ENCODE results near the gene GIPR. TPM values are rescaled to one million over a fixed set of nuclear protein-coding genes. Genes with fewer than 3 reads are reported as not detected.
A peak's percentile ranks its signal among the peaks of the same experiment; 100 is the strongest.
"Not testable (repeated sequence)": the region's sequence is repeated elsewhere in the genome, so short reads cannot be mapped to it uniquely, and the experiment has no call there.

GIPR gene
- total RNA-seq, 1 donor from 2014 or later: 1.3 TPM

DNA sequence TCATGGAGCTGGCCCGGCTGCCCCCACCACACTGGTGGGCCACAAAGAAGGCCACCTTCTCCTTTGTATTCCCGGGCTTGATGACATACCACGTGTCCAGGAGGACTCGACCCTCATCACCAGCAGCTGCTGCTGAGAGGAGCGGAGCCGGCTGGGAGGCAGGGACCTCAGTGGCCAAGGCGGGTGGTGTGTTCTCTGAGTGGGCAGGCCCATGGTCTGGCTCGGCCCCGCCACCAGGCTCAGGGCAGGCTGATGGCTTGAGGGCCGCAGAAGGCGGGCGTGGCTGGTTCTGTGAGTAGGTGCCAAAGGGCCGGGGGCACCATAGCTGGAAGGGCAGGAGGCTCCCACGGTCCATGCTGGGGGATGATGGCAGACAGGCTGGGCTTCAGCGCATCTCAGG, 45.1 kb downstream of the GIPR start:
- Mint-ChIP-seq H3K4me1 (ENCODE audit: low read depth) (peaks cover 33% of the 10 kb centered on the region), H3K27ac (ENCODE audit: unreplicated experiment) (no peak overlapping the region), H3K9me3 (ENCODE audit: low read depth) (no peaks in the 10 kb centered on the region), H3K27me3 (ENCODE audit: low read depth) (no peaks in the 10 kb centered on the region), H3K36me3 (ENCODE audit: low read depth) (peaks cover 7% of the 10 kb centered on the region), H3K4me3 (ENCODE audit: unreplicated experiment) (no peak overlapping the region)
- no peak for TF ChIP-seq CTCF (IDR thresholded peaks at IDR 0.05)
- no peak for DNase-seq (ENCODE audit: low spot score)

- no peak for TF ChIP-seq CTCF (IDR thresholded peaks at IDR 0.05)
- Mint-ChIP-seq H3K4me3 (ENCODE audit: unreplicated experiment) (no peak overlapping the region), H3K27me3 (ENCODE audit: low read depth) (no peaks in the 10 kb centered on the region), H3K4me1 (ENCODE audit: low read depth) (peaks cover 39% of the 10 kb centered on the region), H3K36me3 (ENCODE audit: low read depth) (peaks cover 7% of the 10 kb centered on the region), H3K9me3 (ENCODE audit: low read depth) (no peaks in the 10 kb centered on the region), H3K27ac (ENCODE audit: unreplicated experiment) (no peak overlapping the region)
- DNase-seq (ENCODE audit: low spot score): no peak
Observed at GRCh38 chr19:45715139-45715538, 47.1 kb downstream of the GIPR start.

GRCh38 chr19:45716359-45717130, 48.5 kb downstream of the GIPR start:
- Mint-ChIP-seq H3K27ac (ENCODE audit: unreplicated experiment) (peak overlapping the region; percentile 97), H3K4me3 (ENCODE audit: unreplicated experiment) (peak overlapping the region; percentile 99), H3K4me1 (ENCODE audit: low read depth) (peaks cover 35% of the 10 kb centered on the region), H3K27me3 (ENCODE audit: low read depth) (no peaks in the 10 kb centered on the region), H3K36me3 (ENCODE audit: low read depth) (peaks cover 4% of the 10 kb centered on the region), H3K9me3 (ENCODE audit: low read depth) (no peaks in the 10 kb centered on the region)
- no peak for TF ChIP-seq CTCF (IDR thresholded peaks at IDR 0.05)
- no peak for DNase-seq (ENCODE audit: low spot score)

GRCh38 chr19:45717131-45717982, 49.3 kb downstream of the GIPR start:
- Mint-ChIP-seq H3K27ac (ENCODE audit: unreplicated experiment) (peak overlapping the region; percentile 97), H3K4me3 (ENCODE audit: unreplicated experiment) (peak overlapping the region; percentile 99), H3K9me3 (ENCODE audit: low read depth) (no peaks in the 10 kb centered on the region), H3K4me1 (ENCODE audit: low read depth) (peaks cover 41% of the 10 kb centered on the region), H3K27me3 (ENCODE audit: low read depth) (no peaks in the 10 kb centered on the region), H3K36me3 (ENCODE audit: low read depth) (peaks cover 2% of the 10 kb centered on the region)
- peak; percentile 54 for TF ChIP-seq CTCF (IDR thresholded peaks at IDR 0.05)
- DNase-seq (ENCODE audit: low spot score): peak; percentile 99

DNA sequence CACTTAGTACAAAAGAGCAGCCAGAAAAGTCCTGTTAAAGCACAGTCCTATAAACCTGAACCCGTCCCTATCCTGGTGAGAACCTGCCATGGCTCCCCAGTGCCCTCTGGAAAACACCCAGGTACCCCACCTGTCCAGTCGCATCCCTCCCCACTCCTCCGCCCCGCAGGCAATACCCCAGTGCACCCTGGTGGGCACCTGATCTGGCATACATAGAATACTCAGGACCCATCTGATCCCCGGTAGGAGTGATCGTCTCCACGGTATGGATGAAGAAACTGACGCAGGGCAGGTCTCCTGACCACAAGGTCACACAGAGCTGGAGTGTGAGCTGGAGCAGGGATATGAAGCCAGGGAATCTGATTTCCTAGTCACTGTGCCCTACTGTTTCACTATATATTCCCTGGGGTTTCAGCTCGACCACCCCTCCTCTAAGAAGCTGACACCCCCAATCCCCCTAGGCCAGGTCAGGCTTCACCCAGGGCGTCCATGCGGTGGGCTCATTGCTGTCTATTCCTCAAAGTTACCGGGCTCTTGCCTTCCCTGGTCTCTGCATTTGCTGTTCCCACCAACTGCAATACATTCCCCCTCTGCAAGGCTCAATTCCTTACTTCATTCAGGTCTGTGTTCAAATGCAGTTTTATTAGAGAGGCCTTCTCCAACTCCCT, 50.1 kb downstream of the GIPR start:
- H3K4me1 Mint-ChIP-seq (ENCODE audit: low read depth): peaks cover 42% of the 10 kb centered on the region
- no peaks in the 10 kb centered on the region for H3K27me3 Mint-ChIP-seq (ENCODE audit: low read depth)
- no peaks in the 10 kb centered on the region for H3K9me3 Mint-ChIP-seq (ENCODE audit: low read depth)
- no peak for TF ChIP-seq CTCF (IDR thresholded peaks at IDR 0.05)
- DNase-seq (ENCODE audit: low spot score): no peak
- H3K4me3 Mint-ChIP-seq (ENCODE audit: unreplicated experiment): peak overlapping the region; percentile 99
- peaks cover 2% of the 10 kb centered on the region for H3K36me3 Mint-ChIP-seq (ENCODE audit: low read depth)
- peak overlapping the region; percentile 97 for H3K27ac Mint-ChIP-seq (ENCODE audit: unreplicated experiment)

DNA sequence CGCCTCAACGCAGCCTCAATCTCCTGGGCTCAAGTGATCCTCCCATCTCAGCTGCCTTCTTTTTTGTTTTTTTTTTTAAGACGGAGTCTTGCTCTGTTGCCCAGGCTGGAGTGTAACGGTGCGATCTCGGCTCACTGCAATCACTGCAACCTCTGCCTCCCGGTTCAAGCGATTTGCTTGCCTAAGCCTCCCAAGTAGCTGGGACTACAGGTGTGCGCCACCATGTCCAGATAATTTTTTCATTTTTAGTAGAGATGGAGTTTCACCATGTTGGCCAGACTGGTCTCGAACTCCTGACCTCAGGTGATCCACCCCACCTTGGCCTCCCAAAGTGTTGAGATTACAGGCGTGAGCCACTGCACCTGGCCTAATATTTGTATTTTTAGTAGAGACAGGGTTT, 52.0 kb downstream of the GIPR start:
- not testable (repeated sequence) for H3K4me3 Mint-ChIP-seq (ENCODE audit: unreplicated experiment); H3K9me3 Mint-ChIP-seq (ENCODE audit: low read depth); DNase-seq (ENCODE audit: low spot score); H3K27ac Mint-ChIP-seq (ENCODE audit: unreplicated experiment); H3K36me3 Mint-ChIP-seq (ENCODE audit: low read depth); H3K27me3 Mint-ChIP-seq (ENCODE audit: low read depth)
- peaks cover 52% of the 10 kb centered on the region for H3K4me1 Mint-ChIP-seq (ENCODE audit: low read depth)

GRCh38 chr19:45728683-45729082, 60.7 kb downstream of the GIPR start:
- H3K4me1 Mint-ChIP-seq (ENCODE audit: low read depth): peaks cover 26% of the 10 kb centered on the region
- H3K9me3 Mint-ChIP-seq (ENCODE audit: low read depth); H3K36me3 Mint-ChIP-seq (ENCODE audit: low read depth); DNase-seq (ENCODE audit: low spot score); H3K27ac Mint-ChIP-seq (ENCODE audit: unreplicated experiment); H3K27me3 Mint-ChIP-seq (ENCODE audit: low read depth); H3K4me3 Mint-ChIP-seq (ENCODE audit: unreplicated experiment): not testable (repeated sequence)

Measured in chondrocyte (in vitro differentiated cells).